K562 (cell line): ENCODE measurements around the gene ZNF778. TPM values are rescaled to one million over a fixed set of nuclear protein-coding genes. Genes with fewer than 3 reads are reported as not detected.

ENCODE experiments used
- ASH1L ChIP-seq: fragments of 450-650 bp; IDR thresholded peaks from 2 replicates; pipeline ENCODE4 v1.6.1; 2018; ENCODE audit warnings: borderline replicate concordance, mild to moderate bottlenecking, low read depth; ENCODE audit not compliant: partially characterized antibody
- BRF1 ChIP-seq: IDR thresholded peaks from 3 replicates; pipeline ENCODE4 v1.6.1; 2011; ENCODE audit warnings: borderline replicate concordance, mild to moderate bottlenecking; ENCODE audit not compliant: insufficient read length; ENCODE audit errors: extremely low read depth
- CBFA2T3 ChIP-seq: fragments of 450-650 bp; IDR thresholded peaks from 2 replicates; pipeline ENCODE4 v1.6.1; 2017
- DPF2 ChIP-seq: fragments of 450-650 bp; IDR thresholded peaks from 2 replicates; pipeline ENCODE4 v1.6.1; 2016
- EGR1 ChIP-seq: fragments of 450-650 bp; conservative IDR thresholded peaks from 2 replicates; pipeline ENCODE4 v1.6.1; 2017; ENCODE audit warnings: mild to moderate bottlenecking
- FOXA3 ChIP-seq, 2 experiments: fragments of 450-650 bp in 1 of 2; sonication (generic) in 1 of 2; formaldehyde crosslinking; IDR thresholded peaks in 1 of 2; conservative IDR thresholded peaks in 1 of 2; 2 replicates each; pipeline versions ENCODE4 v1.4.0 to v1.8.0; 2020 to 2022; ENCODE audit warnings: mild to moderate bottlenecking in 2 of 2, missing genetic modification reagents in 1 of 2
- HEY1 ChIP-seq: fragments of 250-450 bp; sonication (Bioruptor Pico); IDR thresholded peaks from 2 replicates; pipeline ENCODE4 v1.5.0; 2020; ENCODE audit warnings: mild to moderate bottlenecking, moderate library complexity, borderline replicate concordance
- KAT2B ChIP-seq: IDR thresholded peaks from one replicate; pipeline ENCODE4 v1.6.1; 2012; ENCODE audit warnings: low read depth, mild to moderate bottlenecking, control low read depth, inconsistent platforms, low read length, moderate library complexity
- MED1 ChIP-seq: sonication (generic); formaldehyde crosslinking; IDR thresholded peaks from 2 replicates; pipeline ENCODE4 v1.8.1; 2023; ENCODE audit warnings: missing genetic modification reagents, borderline replicate concordance
- NKRF ChIP-seq: fragments of 450-650 bp; IDR thresholded peaks from 2 replicates; pipeline ENCODE4 v1.6.1; 2016; ENCODE audit warnings: borderline replicate concordance
- PRMT5 ChIP-seq: sonication (generic); formaldehyde crosslinking; IDR thresholded peaks from 2 replicates; pipeline ENCODE4 v1.5.0; 2020; ENCODE audit warnings: missing genetic modification reagents
- PTBP1 ChIP-seq: fragments of 200-400 bp; formaldehyde crosslinking; IDR thresholded peaks from 2 replicates; pipeline ENCODE4 v1.6.1; 2017; ENCODE audit warnings: low read depth, low read length
- RBM15 ChIP-seq: fragments of 200-400 bp; formaldehyde crosslinking; IDR thresholded peaks from 2 replicates; pipeline ENCODE4 v1.6.1; 2018; ENCODE audit warnings: mild to moderate bottlenecking, low read length, moderate library complexity; ENCODE audit not compliant: insufficient read depth
- RREB1 ChIP-seq: fragments of 250-450 bp; sonication (Bioruptor Pico); IDR thresholded peaks from 2 replicates; pipeline ENCODE4 v1.4.0; 2020
- SMAD3 ChIP-seq: fragments of 450-650 bp; formaldehyde crosslinking; conservative IDR thresholded peaks from 2 replicates; pipeline ENCODE4 v1.4.0; 2020; ENCODE audit warnings: mild to moderate bottlenecking
- TOE1 ChIP-seq, 2 experiments: fragments of 450-650 bp in 1 of 2; sonication (generic) in 1 of 2; formaldehyde crosslinking in 1 of 2; IDR thresholded peaks; 2 replicates each; pipeline versions ENCODE4 v1.7.1 to v1.8.0; 2016 to 2022; ENCODE audit warnings: borderline replicate concordance in 2 of 2, mild to moderate bottlenecking in 2 of 2, antibody characterized with exemption in 1 of 2, inconsistent platforms in 1 of 2, low read depth in 1 of 2, missing genetic modification reagents in 1 of 2, moderate library complexity in 1 of 2
- ZEB2 ChIP-seq: fragments of 450-650 bp; IDR thresholded peaks from 2 replicates; pipeline ENCODE4 v1.6.1; 2016
- ZKSCAN1 ChIP-seq: fragments of 150-350 bp; IDR thresholded peaks from 2 replicates; pipeline ENCODE4 v1.6.1; 2016; ENCODE audit warnings: low read depth, low read length
- ZNF232 ChIP-seq: sonication (generic); formaldehyde crosslinking; IDR thresholded peaks from 2 replicates; pipeline ENCODE4 v1.8.0; 2022; ENCODE audit warnings: mild to moderate bottlenecking, missing genetic modification reagents
- ZNF644 ChIP-seq: fragments of 200-800 bp; sonication (Bioruptor generic); IDR thresholded peaks from 2 replicates; pipeline ENCODE4 v1.6.1; 2016; ENCODE audit warnings: low read depth, missing genetic modification characterization, missing compliant biosample characterization
- ZNF780A ChIP-seq: fragments of 250-450 bp; sonication (Bioruptor Pico); IDR thresholded peaks from 2 replicates; pipeline ENCODE4 v1.5.0; 2021; ENCODE audit warnings: mild to moderate bottlenecking
- polyA plus RNA-seq, 8 experiments: library from polyadenylated mRNA; depleted of rRNA in 4 of 8; stranded (reverse) in 5 of 8; unstranded in 3 of 8; fragments of >200 nt; fragmentation: Nextera tagmentation in 2 of 8; fragmentation: Illumina TruSeq in 1 of 8; extraction: Ambion mirVana in 2 of 8; extraction: Trizol in 1 of 8; gene quantifications; 2 replicates each; pipeline versions ENCODE4 v1.2.1 to v1.2.3, GENCODE V29; 2011 to 2014; ENCODE audit warnings: inconsistent platforms in 1 of 8, missing spikeins in 1 of 8
- total RNA-seq, 7 experiments: library from RNA; depleted of rRNA in 6 of 7; stranded (reverse); fragments of >200 nt in 6 of 7; fragmentation: Illumina TruSeq in 2 of 7; extraction: Trizol in 2 of 7; gene quantifications; 2 replicates each; pipeline versions ENCODE4 v1.2.1 to v1.2.3, GENCODE V29; 2011 to 2021; ENCODE audit warnings: low replicate concordance in 1 of 7

ZNF778 gene
- total and polyA plus RNA-seq, 9 of the 15 experiments (the other 6 are each of a cell fraction or from before 2014, with no cell fraction given): 0.70 to 60.6 (median 7.5) TPM

- TF ChIP-seq RREB1 (CRISPR knock-in tag) (no peak), KAT2B (no peak), FOXA3 (CRISPR knock-in tag; conservative IDR thresholded peaks at IDR 0.05 in 1 of 2, IDR thresholded peaks at IDR 0.05 in 1 of 2) (peak; percentile 63 to 95), ASH1L (no peak), CBFA2T3 (0 out of 2 replicates have a peak, but pooled peaks have one; percentile 30), SMAD3 (no peak), HEY1 (CRISPR knock-in tag) (no peak), ZNF644 (tag) (peak; percentile 59; the same call in 1 of the 2 replicates), RBM15 (no peak), ZNF232 (0 out of 2 replicates have a peak, but pooled peaks have one; percentile 57), ZEB2 (peak; percentile 16; the same call in 1 of the 2 replicates), NKRF (no peak), EGR1 (peak; percentile 81), MED1 (CRISPR knock-in tag) (0 out of 2 replicates have a peak, but pooled peaks have one; percentile 68), ZNF780A (no peak), BRF1 (no peak), PTBP1 (no peak), DPF2 (no peak), PRMT5 (CRISPR knock-in tag) (no peak), TOE1 (IDR thresholded peaks at IDR 0.05; ENCODE audit: borderline replicate concordance) (no peak), TOE1 (CRISPR knock-in tag; IDR thresholded peaks at IDR 0.05; ENCODE audit: borderline replicate concordance, low read depth) (0 out of 2 replicates have a peak, but pooled peaks have one; percentile 58), ZKSCAN1 (peak; percentile 99)
Measured at GRCh38 chr16:89187032-89187769, 30.3 kb upstream of the ZNF778 start (continued).
